Measurements from ENCODE around the gene MYO7B.

MYO7B gene

GRCh38 chr2:127625572-127625951, 90.1 kb downstream of the MYO7B start:
- TF ChIP-seq POLR2AphosphoS5 (IDR thresholded peaks at IDR 0.05; ENCODE audit: borderline replicate concordance, low read depth, low read length), result no peak
- no peak for TF ChIP-seq FOXP2 (optimal IDR thresholded peaks at IDR 0.05; ENCODE audit: control extremely low read depth, extremely low read length, insufficient read depth)
- no peak for TF ChIP-seq EZH2 (IDR thresholded peaks at IDR 0.05)
- Histone ChIP-seq H3K4me3 (no peak overlapping the region), H3K9ac (ENCODE audit: insufficient read length) (no peak overlapping the region), H3K9me3 (ENCODE audit: low read depth, low read length) (no peaks in the 10 kb centered on the region), H3K27ac (no peak overlapping the region), H3K36me3 (ENCODE audit: insufficient read depth, low read length) (no peaks in the 10 kb centered on the region)
- no peak for DNase-seq (ENCODE audit: low read depth, low spot score)

- H3K9me3 ChIP-seq (ENCODE audit: low read depth, low read length), result no peaks in the 10 kb centered on the region
- no peak overlapping the region for H3K27ac ChIP-seq
- H3K36me3 ChIP-seq (ENCODE audit: insufficient read depth, low read length), result no peaks in the 10 kb centered on the region
- no peak overlapping the region for H3K4me3 ChIP-seq
- no peak overlapping the region for H3K9ac ChIP-seq (ENCODE audit: insufficient read length)
- DNase-seq (ENCODE audit: low read depth, low spot score), result no peak
- TF ChIP-seq POLR2AphosphoS5 (IDR thresholded peaks at IDR 0.05; ENCODE audit: borderline replicate concordance, low read depth, low read length), result no peak
- TF ChIP-seq FOXP2 (optimal IDR thresholded peaks at IDR 0.05; ENCODE audit: control extremely low read depth, extremely low read length, insufficient read depth), result no peak
Measured at GRCh38 chr2:127626175-127626574, 90.7 kb downstream of the MYO7B start.

GRCh38 chr2:127626917-127627739, 91.6 kb downstream of the MYO7B start:
- TF ChIP-seq POLR2AphosphoS5 (IDR thresholded peaks at IDR 0.05; ENCODE audit: borderline replicate concordance, low read depth, low read length) (no peak), FOXP2 (optimal IDR thresholded peaks at IDR 0.05; ENCODE audit: control extremely low read depth, extremely low read length, insufficient read depth) (no peak), EZH2 (IDR thresholded peaks at IDR 0.05) (no peak)
- H3K4me3 ChIP-seq, result no peak overlapping the region

GRCh38 chr2:127627740-127628571, 92.5 kb downstream of the MYO7B start:
- no peak overlapping the region for H3K27ac ChIP-seq

More at GRCh38 chr2:127626917-127627739, 91.6 kb downstream of the MYO7B start:
- H3K9me3 ChIP-seq (ENCODE audit: low read depth, low read length), result no peaks in the 10 kb centered on the region
- H3K36me3 ChIP-seq (ENCODE audit: insufficient read depth, low read length), result no peaks in the 10 kb centered on the region
- no peak overlapping the region for H3K9ac ChIP-seq (ENCODE audit: insufficient read length)
- no peak overlapping the region for H3K27ac ChIP-seq
- DNase-seq (ENCODE audit: low read depth, low spot score), result no peak

GRCh38 chr2:127628767-127629614, 93.5 kb downstream of the MYO7B start:
- no peak overlapping the region for H3K4me3 ChIP-seq

More at GRCh38 chr2:127627740-127628571, 92.5 kb downstream of the MYO7B start:
- H3K9me3 ChIP-seq (ENCODE audit: low read depth, low read length), result no peaks in the 10 kb centered on the region
- no peaks in the 10 kb centered on the region for H3K36me3 ChIP-seq (ENCODE audit: insufficient read depth, low read length)
- TF ChIP-seq POLR2AphosphoS5 (IDR thresholded peaks at IDR 0.05; ENCODE audit: borderline replicate concordance, low read depth, low read length) (no peak), EZH2 (IDR thresholded peaks at IDR 0.05) (no peak), FOXP2 (optimal IDR thresholded peaks at IDR 0.05; ENCODE audit: control extremely low read depth, extremely low read length, insufficient read depth) (no peak)
- DNase-seq (ENCODE audit: low read depth, low spot score), result no peak
- H3K4me3 ChIP-seq, result no peak overlapping the region
- H3K9ac ChIP-seq (ENCODE audit: insufficient read length), result no peak overlapping the region

GRCh38 chr2:127629637-127630036, 94.2 kb downstream of the MYO7B start:
- no peak overlapping the region for H3K4me3 ChIP-seq
- no peaks in the 10 kb centered on the region for H3K36me3 ChIP-seq (ENCODE audit: insufficient read depth, low read length)
- DNase-seq (ENCODE audit: low read depth, low spot score), result no peak
- H3K9me3 ChIP-seq (ENCODE audit: low read depth, low read length), result no peaks in the 10 kb centered on the region
- H3K27ac ChIP-seq, result no peak overlapping the region
- no peak for TF ChIP-seq POLR2AphosphoS5 (IDR thresholded peaks at IDR 0.05; ENCODE audit: borderline replicate concordance, low read depth, low read length)
- TF ChIP-seq FOXP2 (optimal IDR thresholded peaks at IDR 0.05; ENCODE audit: control extremely low read depth, extremely low read length, insufficient read depth), result no peak
- TF ChIP-seq EZH2 (IDR thresholded peaks at IDR 0.05), result no peak
- H3K9ac ChIP-seq (ENCODE audit: insufficient read length), result no peak overlapping the region

More at GRCh38 chr2:127628767-127629614, 93.5 kb downstream of the MYO7B start:
- H3K36me3 ChIP-seq (ENCODE audit: insufficient read depth, low read length), result no peaks in the 10 kb centered on the region
- no peaks in the 10 kb centered on the region for H3K9me3 ChIP-seq (ENCODE audit: low read depth, low read length)
- no peak overlapping the region for H3K9ac ChIP-seq (ENCODE audit: insufficient read length)
- no peak for TF ChIP-seq FOXP2 (optimal IDR thresholded peaks at IDR 0.05; ENCODE audit: control extremely low read depth, extremely low read length, insufficient read depth)
- H3K27ac ChIP-seq, result no peak overlapping the region
- no peak for DNase-seq (ENCODE audit: low read depth, low spot score)

GRCh38 chr2:127630096-127630863, 94.8 kb downstream of the MYO7B start:
- no peak overlapping the region for H3K27ac ChIP-seq

More at GRCh38 chr2:127630096-127630863, 94.8 kb downstream of the MYO7B start:
- no peak overlapping the region for H3K9ac ChIP-seq (ENCODE audit: insufficient read length)
- no peaks in the 10 kb centered on the region for H3K9me3 ChIP-seq (ENCODE audit: low read depth, low read length)
- no peak overlapping the region for H3K4me3 ChIP-seq
- TF ChIP-seq FOXP2 (optimal IDR thresholded peaks at IDR 0.05; ENCODE audit: control extremely low read depth, extremely low read length, insufficient read depth), result no peak
- no peak for TF ChIP-seq POLR2AphosphoS5 (IDR thresholded peaks at IDR 0.05; ENCODE audit: borderline replicate concordance, low read depth, low read length)
- TF ChIP-seq EZH2 (IDR thresholded peaks at IDR 0.05), result no peak
- H3K36me3 ChIP-seq (ENCODE audit: insufficient read depth, low read length), result no peaks in the 10 kb centered on the region
- no peak for DNase-seq (ENCODE audit: low read depth, low spot score)

All from SK-N-MC (cell line).